Measurements from ENCODE around the gene EXOC4. TPM values are rescaled to one million over a fixed set of nuclear protein-coding genes. Genes with fewer than 3 reads are reported as not detected.
A peak's percentile ranks its signal among the peaks of the same experiment; 100 is the strongest.

EXOC4 gene
- polyA plus RNA-seq, 1 experiment: 45.9 TPM

DNA sequence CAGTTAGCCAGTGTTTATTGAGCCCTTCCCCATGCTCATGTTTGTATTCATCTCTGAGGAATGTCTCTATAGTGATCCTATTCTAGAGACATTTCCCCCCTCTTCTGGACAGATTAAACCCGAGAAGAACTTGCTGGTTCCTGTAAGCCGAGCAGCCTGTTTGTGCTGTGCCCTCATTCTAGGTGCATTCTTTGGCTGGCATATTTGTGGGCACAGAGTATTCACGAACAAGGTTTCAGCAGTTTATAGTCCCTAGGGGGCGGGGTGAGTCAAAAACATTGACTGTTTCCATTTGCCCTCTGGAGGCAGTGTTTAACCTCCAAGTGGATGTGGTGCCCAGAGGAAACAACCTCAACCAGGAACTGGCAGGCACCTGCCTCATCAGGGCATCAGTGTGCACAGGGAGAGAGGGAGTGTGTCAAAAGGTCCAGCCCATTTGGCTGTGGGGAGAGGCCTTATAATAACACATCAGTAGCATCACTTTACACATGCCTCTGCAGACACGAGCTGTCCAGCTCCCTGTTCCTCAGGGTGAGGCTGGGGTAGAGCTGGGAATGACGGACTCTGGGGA, 600.9 kb downstream of the EXOC4 start:
- TF ChIP-seq, protein P1, sequence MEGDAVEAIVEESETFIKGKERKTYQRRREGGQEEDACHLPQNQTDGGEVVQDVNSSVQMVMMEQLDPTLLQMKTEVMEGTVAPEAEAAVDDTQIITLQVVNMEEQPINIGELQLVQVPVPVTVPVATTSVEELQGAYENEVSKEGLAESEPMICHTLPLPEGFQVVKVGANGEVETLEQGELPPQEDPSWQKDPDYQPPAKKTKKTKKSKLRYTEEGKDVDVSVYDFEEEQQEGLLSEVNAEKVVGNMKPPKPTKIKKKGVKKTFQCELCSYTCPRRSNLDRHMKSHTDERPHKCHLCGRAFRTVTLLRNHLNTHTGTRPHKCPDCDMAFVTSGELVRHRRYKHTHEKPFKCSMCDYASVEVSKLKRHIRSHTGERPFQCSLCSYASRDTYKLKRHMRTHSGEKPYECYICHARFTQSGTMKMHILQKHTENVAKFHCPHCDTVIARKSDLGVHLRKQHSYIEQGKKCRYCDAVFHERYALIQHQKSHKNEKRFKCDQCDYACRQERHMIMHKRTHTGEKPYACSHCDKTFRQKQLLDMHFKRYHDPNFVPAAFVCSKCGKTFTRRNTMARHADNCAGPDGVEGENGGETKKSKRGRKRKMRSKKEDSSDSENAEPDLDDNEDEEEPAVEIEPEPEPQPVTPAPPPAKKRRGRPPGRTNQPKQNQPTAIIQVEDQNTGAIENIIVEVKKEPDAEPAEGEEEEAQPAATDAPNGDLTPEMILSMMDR (IDR thresholded peaks at IDR 0.05; ENCODE audit: insufficient read depth, low read depth, low read length): peak; percentile 51
- H3K27me3 ChIP-seq (ENCODE audit: control insufficient read depth, insufficient read depth, low read length): no peaks in the 10 kb centered on the region
- H3K36me3 ChIP-seq (ENCODE audit: control insufficient read depth, insufficient read depth, low read length): no peaks in the 10 kb centered on the region
- POLR2A ChIA-PET: interaction anchor here (0.6 kb wide), 1 partner anchor 104 kb away, joined by 6 read pairs; no protein-coding TSS in a partner anchor
- H3K4me3 ChIP-seq (ENCODE audit: low read depth, low read length): no peak overlapping the region
- DNase-seq (ENCODE audit: low read depth): peak; percentile 49
- CTCF ChIA-PET: interaction anchor here (0.5 to 1.9 kb wide), 16 partner anchors 10 to 1994 kb away, joined by 3 to 5 read pairs (median 3); no protein-coding TSS in a partner anchor

DNA sequence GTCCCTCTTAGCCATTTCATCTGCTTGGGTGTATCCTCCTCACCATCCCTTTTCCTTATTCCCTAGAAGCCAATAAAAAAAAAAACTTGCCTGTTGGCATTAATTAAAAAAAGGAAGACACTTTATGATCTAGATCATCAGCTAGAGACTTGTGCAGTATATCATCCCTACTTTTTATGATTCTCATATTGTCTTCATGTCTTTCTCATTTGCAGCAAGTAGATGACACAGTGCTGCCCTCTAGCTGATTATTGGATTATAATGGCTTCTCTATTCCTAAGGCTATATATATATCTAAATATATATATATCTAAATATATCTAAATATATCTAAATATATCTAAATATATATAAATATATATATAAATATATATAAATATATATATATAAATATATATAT, 601.9 kb downstream of the EXOC4 start:
- ChIA-PET POLR2A (no interaction called here), CTCF (interaction anchor here (0.6 to 1.9 kb wide), 23 partner anchors 8 to 1569 kb away, joined by 3 to 5 read pairs (median 3); no protein-coding TSS in a partner anchor)
- DNase-seq (ENCODE audit: low read depth): no peak
- Histone ChIP-seq H3K36me3 (ENCODE audit: control insufficient read depth, insufficient read depth, low read length) (no peaks in the 10 kb centered on the region), H3K4me3 (ENCODE audit: low read depth, low read length) (no peak overlapping the region), H3K27me3 (ENCODE audit: control insufficient read depth, insufficient read depth, low read length) (no peaks in the 10 kb centered on the region)
- TF ChIP-seq, protein P1 (IDR thresholded peaks at IDR 0.05; ENCODE audit: insufficient read depth, low read depth, low read length): peak; percentile 43

DNA sequence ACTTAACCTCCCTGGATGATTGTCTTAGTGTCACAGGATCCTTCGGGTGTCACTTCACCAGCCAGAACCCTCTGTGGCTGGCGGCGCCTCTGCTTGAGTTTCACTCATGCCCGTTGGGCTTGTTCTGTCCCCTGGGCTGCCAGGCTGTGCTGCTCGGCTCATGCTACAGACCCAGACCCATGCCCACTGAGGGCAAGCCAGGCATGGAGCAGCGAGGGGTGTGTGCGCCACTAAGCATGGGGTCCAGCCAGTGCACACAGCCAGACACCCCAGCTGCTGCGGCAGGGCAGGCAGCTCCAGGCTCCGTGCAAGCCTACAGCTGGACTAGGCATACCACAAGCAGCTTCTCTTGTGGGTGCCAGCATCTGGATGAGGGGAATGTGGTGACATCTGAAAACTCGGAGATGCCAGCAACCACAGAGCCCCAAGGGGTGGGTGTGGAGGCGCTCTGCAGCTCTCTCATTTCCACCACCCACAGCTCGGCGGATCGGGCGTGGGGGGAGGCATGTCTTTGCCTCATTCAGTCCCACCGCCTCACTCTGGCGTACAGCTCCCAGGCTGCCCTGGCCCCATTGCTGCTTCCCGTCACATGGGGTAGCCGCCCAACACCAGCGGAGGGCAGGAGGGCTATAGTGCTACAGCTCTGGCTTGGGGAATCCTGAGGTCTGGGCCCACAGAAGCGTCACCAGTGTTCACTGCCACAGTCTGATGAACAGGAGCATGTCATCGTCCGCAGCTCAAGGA, 604.7 kb downstream of the EXOC4 start:
- no peaks in the 10 kb centered on the region for H3K36me3 ChIP-seq (ENCODE audit: control insufficient read depth, insufficient read depth, low read length)
- no peak overlapping the region for H3K4me3 ChIP-seq (ENCODE audit: low read depth, low read length)
- CTCF ChIA-PET: interaction anchor here (0.6 to 1.1 kb wide), 3 partner anchors 9 to 434 kb away, joined by 3 to 4 read pairs (median 3); no protein-coding TSS in a partner anchor
- TF ChIP-seq, protein P1 (IDR thresholded peaks at IDR 0.05; ENCODE audit: insufficient read depth, low read depth, low read length): no peak
- POLR2A ChIA-PET: no interaction called here
- no peak for DNase-seq (ENCODE audit: low read depth)
- no peaks in the 10 kb centered on the region for H3K27me3 ChIP-seq (ENCODE audit: control insufficient read depth, insufficient read depth, low read length)

DNA sequence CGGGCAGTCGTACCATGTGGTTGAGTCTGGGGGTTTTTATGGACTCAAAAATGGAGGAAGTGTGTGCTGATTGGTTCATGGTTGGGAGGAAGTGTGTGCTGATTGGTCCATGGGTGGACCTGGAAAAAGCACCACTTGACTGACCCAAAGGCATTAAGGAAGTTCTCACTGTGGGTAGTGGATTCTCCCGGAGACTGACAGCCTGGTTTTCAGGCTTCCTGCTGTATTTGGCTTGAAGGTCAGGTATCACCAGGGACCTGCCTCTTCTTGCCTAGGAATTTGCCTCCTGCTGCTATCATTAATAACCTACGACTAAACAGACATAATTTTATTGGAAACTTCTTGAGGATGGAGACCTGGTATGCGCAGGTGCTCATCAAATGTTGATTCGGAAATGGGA, 605.4 kb downstream of the EXOC4 start:
- Histone ChIP-seq H3K27me3 (ENCODE audit: control insufficient read depth, insufficient read depth, low read length) (no peaks in the 10 kb centered on the region), H3K4me3 (ENCODE audit: low read depth, low read length) (no peak overlapping the region), H3K36me3 (ENCODE audit: control insufficient read depth, insufficient read depth, low read length) (no peaks in the 10 kb centered on the region)
- POLR2A ChIA-PET: no interaction called here
- DNase-seq (ENCODE audit: low read depth): no peak
- TF ChIP-seq, protein P1 (IDR thresholded peaks at IDR 0.05; ENCODE audit: insufficient read depth, low read depth, low read length): no peak
- CTCF ChIA-PET: interaction anchor here (0.9 to 1.1 kb wide), 2 partner anchors 8 to 434 kb away, joined by 3 to 4 read pairs; no protein-coding TSS in a partner anchor

DNA sequence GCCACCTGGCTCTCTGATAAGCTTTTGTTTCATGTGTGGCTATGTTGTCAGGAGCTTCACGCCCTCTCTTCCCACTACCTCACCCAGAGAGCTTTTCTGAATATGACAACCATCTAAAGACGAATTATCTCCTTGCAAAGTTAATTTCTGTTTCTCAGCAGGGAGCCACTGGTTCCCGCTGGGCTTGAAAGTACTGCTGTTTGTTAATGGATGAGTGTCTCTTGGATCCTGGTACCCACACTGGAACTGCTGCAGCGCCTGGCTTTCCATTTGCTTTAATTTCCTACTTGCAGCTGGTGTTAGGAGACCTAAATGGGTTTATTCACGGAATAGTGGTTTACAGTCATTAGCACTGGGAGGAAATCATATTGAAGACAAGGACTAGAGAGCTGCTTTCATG, 606.4 kb downstream of the EXOC4 start:
- H3K4me3 ChIP-seq (ENCODE audit: low read depth, low read length): no peak overlapping the region
- CTCF ChIA-PET: interaction anchor here (1.0 kb wide), 1 partner anchor 15 kb away, joined by 3 read pairs; no protein-coding TSS in a partner anchor
- TF ChIP-seq, protein P1 (IDR thresholded peaks at IDR 0.05; ENCODE audit: insufficient read depth, low read depth, low read length): no peak

More for the DNA sequence above, 606.4 kb downstream of the EXOC4 start:
- Histone ChIP-seq H3K36me3 (ENCODE audit: control insufficient read depth, insufficient read depth, low read length) (no peaks in the 10 kb centered on the region), H3K27me3 (ENCODE audit: control insufficient read depth, insufficient read depth, low read length) (no peaks in the 10 kb centered on the region)
- DNase-seq (ENCODE audit: low read depth): no peak
- POLR2A ChIA-PET: no interaction called here
